Endometrium (tissue), 2 donors: ENCODE measurements around the gene AGMO.
"Not testable (repeated sequence)": the region's sequence is repeated elsewhere in the genome, so short reads cannot be mapped to it uniquely, and the experiment has no call there.

Source experiments
- FAIRE-seq: peaks from 2 replicates; lab custom pipeline; 2012; peaks lifted over from hg19 to GRCh38; lab: Jason Lieb, UNC
- donor health status: control.
- donor health status: control.

Gene AGMO

DNA sequence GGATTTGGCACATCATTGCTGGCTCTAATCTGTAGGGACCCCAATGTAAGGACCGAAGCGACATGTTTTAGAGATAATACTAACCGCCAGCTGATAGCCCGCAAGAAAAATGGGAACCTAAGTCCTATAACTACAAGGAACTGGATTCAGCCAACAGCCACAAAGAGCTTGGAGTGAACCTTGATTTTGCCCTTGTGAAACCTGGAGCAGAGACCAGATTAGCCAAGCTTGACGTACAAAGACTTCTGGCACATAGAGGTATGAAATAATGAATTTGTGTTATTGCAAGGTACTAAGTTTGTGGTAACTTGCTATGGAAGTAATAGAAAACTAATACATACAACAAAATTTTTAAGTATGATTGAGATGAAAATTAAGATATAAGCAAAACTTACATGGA lies 246.9 kb downstream of the AGMO start:
- FAIRE-seq, result no peak

DNA sequence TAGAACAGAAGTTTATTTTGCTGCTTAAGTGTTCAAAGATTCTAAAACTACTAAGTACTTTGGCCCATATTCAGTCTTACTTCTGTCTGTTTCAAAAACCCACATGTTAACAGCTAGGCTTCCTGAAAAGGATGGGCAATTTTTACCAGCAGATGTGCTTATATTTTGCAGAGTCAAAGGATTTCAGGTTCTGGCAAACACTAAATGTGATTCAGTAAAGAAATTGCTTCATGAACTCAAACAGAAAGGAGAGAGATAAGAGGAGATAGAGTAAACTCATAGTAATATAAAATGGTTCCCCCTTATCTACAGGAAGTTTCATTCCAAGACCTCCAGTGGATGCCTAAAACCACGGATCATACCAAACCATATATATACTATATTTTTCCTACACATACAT lies 248.5 kb downstream of the AGMO start:
- no peak for FAIRE-seq

- FAIRE-seq, result no peak
Observed at GRCh38 chr7:15309872-15310271, 251.9 kb downstream of the AGMO start.

- no peak for FAIRE-seq
Observed at GRCh38 chr7:15308821-15309220, 253.0 kb downstream of the AGMO start.

DNA sequence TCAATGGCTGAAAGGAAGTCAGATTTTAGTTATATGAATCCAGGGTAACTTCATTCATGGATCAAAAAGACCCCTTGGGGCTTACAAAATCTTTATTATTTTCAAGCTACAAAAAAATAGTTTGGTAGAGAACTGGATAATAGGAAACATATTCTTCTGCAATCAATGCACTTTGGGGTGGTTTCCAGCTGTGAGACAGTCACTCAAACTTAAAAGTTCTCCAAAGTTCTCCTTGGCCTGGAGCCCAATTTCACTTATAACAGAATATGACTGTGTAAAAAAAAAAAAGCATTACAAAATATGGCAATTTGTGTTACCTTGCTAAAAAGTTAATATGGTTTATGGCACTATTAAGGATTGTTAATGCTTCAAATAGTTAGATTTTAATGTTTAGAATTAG lies 255.5 kb downstream of the AGMO start:
- FAIRE-seq, result no peak

DNA sequence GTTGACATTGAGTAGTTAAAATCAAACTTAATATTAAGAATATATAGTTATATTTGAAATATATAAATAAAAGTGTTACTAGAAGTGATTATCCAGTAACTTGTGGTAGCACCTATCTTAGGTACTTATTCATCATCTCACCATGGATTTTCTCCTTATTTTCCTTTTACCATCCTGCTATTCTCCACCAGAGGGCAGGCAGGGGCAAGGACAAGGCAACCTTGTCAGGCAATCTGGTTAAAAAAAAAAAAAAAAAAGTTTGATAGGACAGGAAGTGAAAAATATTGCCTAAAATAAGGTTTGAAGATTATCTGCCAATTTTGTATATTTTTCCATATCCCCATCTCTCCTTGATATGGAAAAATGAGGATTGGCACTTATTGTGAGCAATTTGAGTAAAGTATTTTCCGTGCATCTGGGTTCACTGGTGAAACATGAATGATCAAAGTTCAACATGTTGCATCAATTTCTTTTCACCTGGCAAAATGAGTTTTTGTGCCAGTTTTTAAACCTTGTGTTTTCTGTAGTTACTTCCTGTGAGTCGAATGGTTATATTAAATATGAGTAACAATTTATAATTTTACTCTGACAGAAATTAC lies 256.7 kb downstream of the AGMO start:
- FAIRE-seq, result peak; percentile 35

DNA sequence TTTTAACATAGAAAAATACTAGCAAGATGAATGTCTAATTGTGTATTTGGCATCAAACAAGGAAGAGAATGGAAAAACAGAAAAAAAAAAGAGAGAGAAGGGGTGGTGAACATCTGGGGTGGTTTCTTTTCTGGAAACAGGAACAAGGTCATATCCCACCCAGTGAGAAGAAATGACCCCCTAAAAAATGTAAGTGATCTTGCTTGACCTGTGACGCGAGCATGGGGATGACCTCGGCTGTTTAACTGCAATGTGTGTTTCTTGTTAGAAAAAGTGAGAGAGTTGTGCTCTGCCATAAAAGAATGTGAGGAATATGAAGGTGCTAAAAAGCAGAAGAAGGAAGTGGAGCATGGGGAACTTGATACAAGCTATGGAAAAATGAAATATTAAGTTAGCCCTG lies 258.5 kb downstream of the AGMO start:
- FAIRE-seq, result peak; percentile 83

DNA sequence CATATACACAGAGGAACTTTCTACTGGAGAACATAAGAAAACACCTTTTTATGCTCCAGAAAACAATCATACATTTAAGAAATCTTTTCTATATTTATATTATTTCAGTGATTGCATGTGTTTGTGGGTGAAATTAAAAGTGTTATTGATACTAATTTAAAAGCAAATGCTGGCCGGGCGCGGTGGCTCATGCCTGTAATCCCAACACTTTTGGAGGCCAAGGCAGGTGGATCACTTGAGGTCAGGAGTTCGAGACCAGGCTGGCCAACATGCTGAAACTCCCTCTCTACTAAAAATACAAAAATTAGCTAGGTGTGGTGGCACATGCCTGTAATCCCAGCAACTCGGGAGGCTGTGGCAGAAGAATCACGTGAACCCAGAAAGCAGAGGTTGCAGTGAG lies 260.8 kb downstream of the AGMO start:
- FAIRE-seq, result not testable (repeated sequence)

GRCh38 chr7:15292138-15292537 lies 269.7 kb downstream of the AGMO start:
- no peak for FAIRE-seq

- FAIRE-seq, result no peak
Observed at GRCh38 chr7:15291699-15292098, 270.1 kb downstream of the AGMO start.

GRCh38 chr7:15288741-15289140 lies 273.1 kb downstream of the AGMO start:
- FAIRE-seq, result no peak

DNA sequence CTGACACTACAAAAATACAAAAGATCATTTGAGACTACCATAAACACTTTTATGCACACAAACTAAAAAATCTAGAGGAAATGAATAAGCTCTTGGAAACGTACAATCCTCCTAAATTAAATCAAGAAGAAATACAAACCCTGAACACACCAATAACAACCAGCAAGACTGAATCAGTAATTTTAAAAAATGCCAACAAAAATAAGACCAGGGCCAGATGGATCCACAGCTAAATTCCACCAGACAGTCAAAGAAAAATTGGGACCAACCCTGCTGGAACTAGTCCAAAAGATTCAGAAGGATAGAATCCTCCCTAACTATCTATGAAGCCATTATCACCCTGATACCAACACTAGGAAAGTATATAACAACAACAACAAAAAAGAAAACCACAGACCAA lies 277.4 kb downstream of the AGMO start:
- no peak for FAIRE-seq

GRCh38 chr7:15280078-15280733 lies 281.6 kb downstream of the AGMO start:
- no peak for FAIRE-seq

- FAIRE-seq, result no peak
Observed at GRCh38 chr7:15279640-15280039, 282.2 kb downstream of the AGMO start.

GRCh38 chr7:15257689-15258088 lies 304.1 kb downstream of the AGMO start:
- peak; percentile 84 for FAIRE-seq

DNA sequence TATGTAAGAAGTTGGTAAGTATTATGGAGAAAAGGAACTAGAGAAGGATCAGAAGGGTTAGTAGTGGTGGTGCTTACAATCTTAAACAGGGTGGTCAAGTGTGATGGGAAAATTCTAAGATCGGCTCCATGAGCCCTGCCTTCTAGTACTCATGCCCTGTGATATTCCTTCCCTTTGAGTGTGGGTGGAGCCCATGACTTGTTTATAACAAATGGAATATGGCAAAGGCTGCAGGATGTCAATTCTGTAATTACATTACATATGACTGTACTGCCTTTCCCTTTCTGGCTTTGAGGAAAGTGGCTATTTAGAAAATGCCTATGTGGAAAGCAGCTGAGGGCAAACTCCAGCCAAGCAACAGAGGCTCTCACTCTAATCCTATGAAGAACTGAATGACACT lies 309.6 kb downstream of the AGMO start:
- no peak for FAIRE-seq

- FAIRE-seq, result no peak
Observed at GRCh38 chr7:15248514-15248913, 313.3 kb downstream of the AGMO start.

DNA sequence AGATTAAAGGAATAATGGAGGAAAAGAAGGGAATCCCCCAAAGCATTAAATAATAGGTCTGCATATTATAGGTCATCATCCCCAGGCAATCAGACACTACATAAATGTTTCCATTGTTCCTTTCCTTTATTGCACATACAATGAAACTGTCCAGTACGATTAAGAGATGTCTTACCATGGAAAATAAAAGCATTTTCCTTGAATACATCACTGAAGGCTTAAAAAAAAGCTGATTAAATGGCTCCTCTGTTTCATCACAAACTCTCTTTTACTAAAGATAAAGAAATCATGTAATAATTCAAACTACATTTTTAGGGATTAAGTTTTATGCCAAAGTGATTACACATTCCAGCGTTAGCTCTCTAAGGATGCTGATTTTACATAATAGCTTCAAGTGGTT lies 316.0 kb downstream of the AGMO start:
- FAIRE-seq, result no peak

- no peak for FAIRE-seq
Observed at GRCh38 chr7:15239801-15240200, 322.0 kb downstream of the AGMO start.

GRCh38 chr7:15236952-15237351 lies 324.9 kb downstream of the AGMO start:
- FAIRE-seq, result no peak

DNA sequence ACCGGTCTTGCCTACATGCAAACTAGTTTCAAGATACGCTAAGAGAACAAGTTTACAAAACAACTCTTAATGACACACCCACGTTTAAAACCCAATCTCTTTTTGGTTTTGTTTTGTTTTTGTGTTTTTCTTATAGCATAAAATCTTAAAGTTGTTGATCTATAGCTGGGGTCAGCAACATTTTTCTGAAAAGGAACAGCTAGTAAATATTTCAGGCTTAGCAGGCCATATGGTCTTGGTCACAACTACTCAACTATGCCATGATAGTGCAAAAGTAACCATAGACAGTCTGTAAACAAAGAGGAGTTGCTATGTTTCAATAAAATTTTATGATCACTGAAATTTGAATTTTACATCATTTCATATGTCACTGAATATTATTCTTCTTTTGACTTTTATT lies 327.4 kb downstream of the AGMO start:
- FAIRE-seq, result peak; percentile 35

GRCh38 chr7:15228831-15229230 lies 333.0 kb downstream of the AGMO start:
- FAIRE-seq, result no peak

DNA sequence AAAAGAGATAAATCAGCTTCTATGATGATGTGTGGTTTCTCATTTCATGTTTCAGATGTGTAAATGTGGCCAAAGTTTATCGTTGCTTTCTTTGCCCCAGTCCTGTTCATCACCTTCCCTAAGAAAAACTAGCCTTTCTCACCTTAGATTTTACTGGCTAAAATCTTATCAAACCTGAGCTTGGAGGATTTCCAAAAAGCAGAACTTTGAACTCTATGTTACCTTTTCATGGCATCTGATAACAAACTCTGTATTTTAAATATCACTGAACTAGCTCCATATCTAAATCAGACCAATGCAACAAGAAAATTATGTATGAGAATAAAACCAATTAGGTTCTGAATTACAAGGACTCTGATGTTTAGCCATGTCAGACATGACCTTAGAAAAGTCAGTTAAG lies 335.8 kb downstream of the AGMO start:
- no peak for FAIRE-seq

DNA sequence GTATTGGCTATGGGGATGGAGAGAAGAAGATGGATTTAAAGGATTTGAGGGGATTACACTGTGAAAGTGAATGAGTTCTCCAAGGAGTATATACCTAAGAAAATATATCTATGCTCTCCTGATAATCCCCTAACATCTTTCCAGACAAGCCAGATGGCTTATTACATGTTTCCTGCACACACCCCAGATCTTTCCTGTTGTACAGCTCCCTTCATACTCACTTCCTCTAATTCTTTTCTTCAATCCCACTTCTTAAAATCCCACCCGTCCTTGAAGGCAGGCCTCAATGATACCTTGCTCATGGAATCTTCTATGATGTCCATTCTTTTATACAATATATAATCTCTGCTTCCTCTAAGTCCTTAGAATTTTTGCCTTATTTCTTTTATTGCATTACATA lies 342.1 kb downstream of the AGMO start:
- no peak for FAIRE-seq
